Glutamatergic neuron (in vitro differentiated cells): ENCODE data around the gene TNC. TPM values are rescaled to one million over a fixed set of nuclear protein-coding genes. Genes with fewer than 3 reads are reported as not detected.

Source experiments
- DNase-seq: peaks from one replicate; pipeline ENCODE4 v3.0.0; 2022
- H3K27ac Mint-ChIP-seq: one replicate; pipeline ENCODE4 v1.8.0; 2020; ENCODE audit warnings: mild to moderate bottlenecking, mixed read lengths, inconsistent platforms; ENCODE audit not compliant: unreplicated experiment
- H3K27me3 Mint-ChIP-seq: one replicate; pipeline ENCODE4 v1.8.0; 2020; ENCODE audit warnings: mild to moderate bottlenecking, moderate library complexity, mixed read lengths, inconsistent platforms; ENCODE audit not compliant: unreplicated experiment
- H3K36me3 Mint-ChIP-seq: one replicate; pipeline ENCODE4 v1.8.0; 2020; ENCODE audit warnings: mild to moderate bottlenecking, mixed read lengths, inconsistent platforms; ENCODE audit not compliant: unreplicated experiment
- H3K4me1 Mint-ChIP-seq: one replicate; pipeline ENCODE4 v1.8.0; 2020; ENCODE audit warnings: mild to moderate bottlenecking, low read depth, mixed read lengths, inconsistent platforms; ENCODE audit not compliant: unreplicated experiment
- H3K4me3 Mint-ChIP-seq: one replicate; pipeline ENCODE4 v1.8.0; 2020; ENCODE audit warnings: mild to moderate bottlenecking, mixed read lengths, inconsistent platforms; ENCODE audit not compliant: unreplicated experiment
- H3K9me3 Mint-ChIP-seq: one replicate; pipeline ENCODE4 v1.8.0; 2020; ENCODE audit warnings: mild to moderate bottlenecking, moderate library complexity, mixed read lengths, inconsistent platforms; ENCODE audit not compliant: unreplicated experiment
- CTCF ChIP-seq: fragments of 200-600 bp; sonication (generic); IDR thresholded peaks from one replicate; pipeline ENCODE4 v1.5.0; 2021; ENCODE audit not compliant: partially characterized antibody, unreplicated experiment
- total RNA-seq: library from RNA; stranded (reverse); fragmentation: NEBNext Ultra II Directional; extraction: Animal tissue kit (Norgen Biotek cat#: 25700); gene quantifications from one replicate; pipeline ENCODE4 v1.2.1, GENCODE V29; 2021; ENCODE audit not compliant: unreplicated experiment

TNC gene
- total RNA-seq, 1 donor from 2014 or later: 34.5 TPM

GRCh38 chr9:114972510-114973136 lies 145.3 kb downstream of the TNC start:
- Mint-ChIP-seq H3K27me3 (no peaks in the 10 kb centered on the region), H3K4me3 (no peak overlapping the region), H3K36me3 (no peaks in the 10 kb centered on the region), H3K9me3 (no peaks in the 10 kb centered on the region), H3K27ac (no peak overlapping the region), H3K4me1 (no peaks in the 10 kb centered on the region)
- no peak for TF ChIP-seq CTCF
- no peak for DNase-seq

Other genes starting within 250 kb of the TNC start
- not detected for gene TNFSF8, start 187.6 kb downstream of the TNC start, total RNA-seq